Measurements from ENCODE around the gene NAALADL2.
"Not testable (repeated sequence)": the region's sequence is repeated elsewhere in the genome, so short reads cannot be mapped to it uniquely, and the experiment has no call there.

NAALADL2 gene

GRCh38 chr3:175822766-175823491 is 963.8 kb downstream of the NAALADL2 start:
- DNase-seq = not testable (repeated sequence)

GRCh38 chr3:175825016-175825580 is 966.0 kb downstream of the NAALADL2 start:
- not testable (repeated sequence) for DNase-seq

GRCh38 chr3:175826759-175827158 is 967.6 kb downstream of the NAALADL2 start:
- DNase-seq = no peak

GRCh38 chr3:175829809-175830208 is 970.7 kb downstream of the NAALADL2 start:
- DNase-seq = not testable (repeated sequence)

GRCh38 chr3:175835763-175836162 is 976.6 kb downstream of the NAALADL2 start:
- DNase-seq = not testable (repeated sequence)

GRCh38 chr3:175836617-175837016 is 977.5 kb downstream of the NAALADL2 start:
- DNase-seq = no peak

- DNase-seq = no peak
These were observed 978.8 kb downstream of the NAALADL2 start for GRCh38 chr3:175837962-175838361.

GRCh38 chr3:175839366-175840005 is 980.4 kb downstream of the NAALADL2 start:
- no peak for DNase-seq

- DNase-seq = no peak
These were observed 992.4 kb downstream of the NAALADL2 start for GRCh38 chr3:175851541-175851940.

- DNase-seq = no peak
These were observed 993.4 kb downstream of the NAALADL2 start for GRCh38 chr3:175852560-175852959.

DNA sequence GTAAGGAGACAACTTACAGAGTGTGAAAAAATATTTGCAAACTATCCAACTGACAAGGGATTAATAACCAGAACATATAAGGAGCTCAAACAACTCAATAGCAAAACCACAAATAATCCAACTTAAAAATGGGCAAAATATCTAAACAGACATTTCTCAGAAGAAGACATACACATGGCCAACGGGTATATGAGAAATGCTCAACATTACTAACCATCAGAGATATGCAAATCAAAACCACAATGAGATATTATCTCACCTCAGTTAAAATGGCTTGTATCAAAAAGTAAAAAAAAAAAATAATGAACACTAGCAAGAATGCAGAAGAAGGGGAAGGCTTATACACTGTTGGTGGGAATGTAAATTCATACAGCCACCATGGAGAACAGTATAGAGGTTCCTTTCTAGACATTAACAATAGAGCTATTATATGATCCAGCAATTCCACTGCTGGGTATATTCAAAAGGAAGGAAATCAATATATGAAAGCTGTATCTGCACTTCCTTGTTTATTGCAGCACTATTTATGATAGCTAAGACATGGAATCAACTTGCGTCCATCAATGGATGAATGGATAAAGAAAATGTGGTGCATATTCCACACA is 998.6 kb downstream of the NAALADL2 start:
- no peak for DNase-seq
